Mesendoderm (in vitro differentiated cells): ENCODE data around the gene C2CD4D.
"Not testable (repeated sequence)": the region's sequence is repeated elsewhere in the genome, so short reads cannot be mapped to it uniquely, and the experiment has no call there.

Experiments
- DNase-seq: peaks from one replicate; pipeline ENCODE4 v3.0.0; 2013
- H2AK5ac ChIP-seq: 2 replicates; pipeline ENCODE4 v1.6.1; 2013; ENCODE audit warnings: low read length, inconsistent platforms
- H2BK120ac ChIP-seq: 2 replicates; pipeline ENCODE4 v1.6.1; 2013; ENCODE audit warnings: low read depth, mild to moderate bottlenecking, low read length, moderate library complexity, mixed read lengths
- H2BK15ac ChIP-seq: replicated peaks from 2 replicates; pipeline ENCODE4 v1.6.1; 2013; ENCODE audit warnings: low read depth, mild to moderate bottlenecking, moderate library complexity
- H2BK5ac ChIP-seq: 2 replicates; pipeline ENCODE4 v1.6.1; 2013; ENCODE audit warnings: low read length, inconsistent platforms
- H3K18ac ChIP-seq: 2 replicates; pipeline ENCODE4 v1.6.1; 2013; ENCODE audit warnings: mild to moderate bottlenecking, low read length, mixed read lengths
- H3K23ac ChIP-seq: one replicate; pipeline ENCODE4 v1.6.1; 2013; ENCODE audit warnings: low read length
- H3K27ac ChIP-seq: 2 replicates; pipeline ENCODE4 v1.5.1; 2013; ENCODE audit warnings: low read depth, mild to moderate bottlenecking, inconsistent platforms, low read length, moderate library complexity
- H3K27me3 ChIP-seq: 2 replicates; pipeline ENCODE4 v1.6.1; 2013; ENCODE audit warnings: low read length, control low read depth, mild to moderate bottlenecking, inconsistent platforms; ENCODE audit not compliant: insufficient read depth, poor library complexity
- H3K36me3 ChIP-seq: 2 replicates; pipeline ENCODE4 v1.6.1; 2013; ENCODE audit warnings: low read length, inconsistent platforms; ENCODE audit not compliant: control insufficient read depth, insufficient read depth
- H3K4ac ChIP-seq: one replicate; pipeline ENCODE4 v1.6.1; 2013; ENCODE audit warnings: low read depth, mild to moderate bottlenecking, low read length, moderate library complexity
- H3K4me1 ChIP-seq: 2 replicates; pipeline ENCODE4 v1.6.1; 2013; ENCODE audit warnings: low read depth, low read length, inconsistent platforms; ENCODE audit not compliant: control insufficient read depth
- H3K4me2 ChIP-seq: 2 replicates; pipeline ENCODE4 v1.6.1; 2013; ENCODE audit warnings: low read length
- H3K4me3 ChIP-seq: 2 replicates; pipeline ENCODE4 v1.5.1; 2013; ENCODE audit warnings: mild to moderate bottlenecking, low read length
- H3K56ac ChIP-seq: one replicate; pipeline ENCODE4 v1.6.1; 2013; ENCODE audit warnings: low read length
- H3K79me1 ChIP-seq: 2 replicates; pipeline ENCODE4 v1.6.1; 2013; ENCODE audit warnings: low read length, inconsistent platforms
- H3K79me2 ChIP-seq: 2 replicates; pipeline ENCODE4 v1.6.1; 2013; ENCODE audit warnings: mild to moderate bottlenecking, low read length; ENCODE audit not compliant: control insufficient read depth, insufficient read depth
- H3K9ac ChIP-seq: 2 replicates; pipeline ENCODE4 v1.6.1; 2013; ENCODE audit warnings: low read length, inconsistent platforms
- H4K5ac ChIP-seq: one replicate; pipeline ENCODE4 v1.6.1; 2013; ENCODE audit warnings: low read length
- H4K8ac ChIP-seq: one replicate; pipeline ENCODE4 v1.6.1; 2013; ENCODE audit warnings: low read depth, mild to moderate bottlenecking, control low read depth, low read length, moderate library complexity
- WGBS: extraction: QIAGEN DNeasy Blood & Tissue Kit; methylation state at CpG from one replicate; pipeline ENCODE4 v1.1.7; 2013; ENCODE audit warnings: low lambda C conversion rate, missing lambda C conversion rate; ENCODE audit not compliant: insufficient coverage; ENCODE audit errors: extremely low coverage; 5-methylcytosine and 5-hydroxymethylcytosine counted together

C2CD4D gene

GRCh38 chr1:151858030-151858746, 18.6 kb upstream of the C2CD4D start:
- Histone ChIP-seq H3K36me3 (no peaks in the 10 kb centered on the region), H3K9ac (no peak overlapping the region), H2AK5ac (no peak overlapping the region), H2BK15ac (no peak overlapping the region), H2BK120ac (no peak overlapping the region), H2BK5ac (no peak overlapping the region), H3K4ac (no peak overlapping the region), H3K23ac (peak overlapping the region; percentile 24), H3K4me3 (no peak overlapping the region), H3K4me1 (peaks cover 2% of the 10 kb centered on the region), H3K56ac (no peak overlapping the region), H3K18ac (no peak overlapping the region), H3K79me1 (no peaks in the 10 kb centered on the region), H3K79me2 (no peaks in the 10 kb centered on the region), H3K27me3 (no peaks in the 10 kb centered on the region), H3K27ac (no peak overlapping the region), H3K4me2 (no peak overlapping the region), H4K5ac (no peak overlapping the region), H4K8ac (no peak overlapping the region)
- WGBS, result no CpG with 5 or more reads among the region's 3 CpGs
- DNase-seq, result no peak

DNA sequence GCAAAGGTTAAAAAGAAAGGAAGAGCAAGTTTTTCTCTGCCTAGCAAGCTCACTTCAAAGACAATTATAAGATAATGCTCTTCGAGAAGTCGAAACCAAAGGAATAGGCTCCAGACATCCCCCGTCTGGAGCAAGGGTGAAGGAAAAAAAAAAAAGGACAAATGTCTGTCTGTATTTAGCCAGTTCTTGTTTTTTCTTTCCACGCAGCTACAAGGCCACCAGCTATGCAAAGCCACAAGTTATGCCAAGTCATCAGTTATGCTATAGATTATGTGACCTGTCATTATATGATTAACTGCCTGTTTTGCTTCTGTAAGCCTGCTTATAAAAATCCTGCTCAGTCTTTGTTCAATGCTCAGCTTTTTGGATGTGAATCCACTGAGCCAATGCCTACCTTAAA, 16.3 kb upstream of the C2CD4D start:
- Histone ChIP-seq H3K4me2 (no peak overlapping the region), H3K56ac (no peak overlapping the region), H3K79me1 (no peaks in the 10 kb centered on the region), H3K9ac (no peak overlapping the region), H3K18ac (no peak overlapping the region), H3K4me3 (no peak overlapping the region), H4K8ac (no peak overlapping the region), H3K79me2 (no peaks in the 10 kb centered on the region), H2BK5ac (no peak overlapping the region), H2AK5ac (no peak overlapping the region), H3K4ac (no peak overlapping the region), H3K23ac (no peak overlapping the region), H3K36me3 (no peaks in the 10 kb centered on the region), H3K27ac (no peak overlapping the region), H3K27me3 (no peaks in the 10 kb centered on the region), H4K5ac (no peak overlapping the region), H3K4me1 (no peaks in the 10 kb centered on the region), H2BK120ac (no peak overlapping the region), H2BK15ac (no peak overlapping the region)
- WGBS, result no CpG with 5 or more reads among the region's 4 CpGs
- no peak for DNase-seq

- not testable (repeated sequence) for H3K4me2 ChIP-seq, DNase-seq, H3K79me1 ChIP-seq, H4K5ac ChIP-seq, H3K36me3 ChIP-seq, H3K79me2 ChIP-seq, H3K4me1 ChIP-seq, H3K23ac ChIP-seq, H3K56ac ChIP-seq, H3K27me3 ChIP-seq, H2BK15ac ChIP-seq, H2BK120ac ChIP-seq, H2AK5ac ChIP-seq, H2BK5ac ChIP-seq, H3K27ac ChIP-seq, H3K4ac ChIP-seq, H3K18ac ChIP-seq, H3K4me3 ChIP-seq, H4K8ac ChIP-seq, H3K9ac ChIP-seq
- WGBS, result no CpG with 5 or more reads among the region's 8 CpGs
Measured at GRCh38 chr1:151855516-151855915, 15.9 kb upstream of the C2CD4D start.

DNA sequence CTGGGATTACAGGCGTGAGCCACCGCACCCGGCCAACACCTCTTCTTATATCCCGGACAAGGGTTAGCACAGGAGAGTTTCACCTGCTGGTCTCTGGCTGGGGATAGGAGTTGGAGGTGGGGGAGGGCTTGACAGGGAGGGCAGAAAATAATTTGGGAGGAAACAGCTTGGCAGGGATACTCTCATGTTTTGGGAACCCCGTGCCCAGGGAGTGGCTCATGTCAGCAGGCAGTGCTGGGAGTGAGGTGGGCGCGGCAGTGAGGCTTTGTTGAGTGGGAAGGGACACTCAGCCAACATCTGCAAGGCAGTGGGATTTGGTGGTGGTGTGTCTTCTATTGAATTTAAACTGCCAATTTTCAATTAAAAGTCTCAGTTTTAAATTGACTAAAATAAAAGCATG, 15.0 kb upstream of the C2CD4D start:
- Histone ChIP-seq H2AK5ac (no peak overlapping the region), H3K4me2 (no peak overlapping the region), H3K4me1 (no peaks in the 10 kb centered on the region), H3K79me1 (no peaks in the 10 kb centered on the region), H3K4ac (no peak overlapping the region), H4K5ac (no peak overlapping the region), H4K8ac (no peak overlapping the region), H3K36me3 (no peaks in the 10 kb centered on the region), H3K18ac (no peak overlapping the region), H2BK120ac (no peak overlapping the region), H3K9ac (no peak overlapping the region), H2BK15ac (no peak overlapping the region), H3K23ac (no peak overlapping the region), H2BK5ac (no peak overlapping the region), H3K79me2 (no peaks in the 10 kb centered on the region), H3K27ac (no peak overlapping the region), H3K56ac (no peak overlapping the region), H3K4me3 (no peak overlapping the region), H3K27me3 (no peaks in the 10 kb centered on the region)
- DNase-seq, result no peak
- WGBS, result no CpG with 5 or more reads among the region's 7 CpGs

GRCh38 chr1:151853411-151853943, 13.9 kb upstream of the C2CD4D start, which contains the start of gene THEM5:
Gene THEM5 (minus strand): TSS chr1:151853712. CDS start chr1:151853565, 147 bp downstream.
- Histone ChIP-seq H2BK120ac (no peak within 1 kb of the TSS), H2BK15ac (no peak within 1 kb of the TSS), H3K4me1 (no peaks in the 10 kb centered on the region), H3K4ac (no peak within 1 kb of the TSS), H3K27me3 (no peaks in the 10 kb centered on the region), H3K4me2 (no peak within 1 kb of the TSS), H3K27ac (no peak within 1 kb of the TSS), H3K4me3 (no peak within 1 kb of the TSS), H2AK5ac (no peak within 1 kb of the TSS), H3K9ac (no peak within 1 kb of the TSS), H4K5ac (no peak within 1 kb of the TSS), H2BK5ac (no peak within 1 kb of the TSS), H3K79me2 (no peaks in the 10 kb centered on the region), H3K36me3 (no peaks in the 10 kb centered on the region), H4K8ac (no peak within 1 kb of the TSS), H3K18ac (no peak within 1 kb of the TSS), H3K79me1 (no peaks in the 10 kb centered on the region), H3K23ac (peak within 1 kb of the TSS; percentile 45), H3K56ac (no peak within 1 kb of the TSS)
- DNase-seq, result no peak
- WGBS, result no CpG with 5 or more reads among the region's 5 CpGs

DNA sequence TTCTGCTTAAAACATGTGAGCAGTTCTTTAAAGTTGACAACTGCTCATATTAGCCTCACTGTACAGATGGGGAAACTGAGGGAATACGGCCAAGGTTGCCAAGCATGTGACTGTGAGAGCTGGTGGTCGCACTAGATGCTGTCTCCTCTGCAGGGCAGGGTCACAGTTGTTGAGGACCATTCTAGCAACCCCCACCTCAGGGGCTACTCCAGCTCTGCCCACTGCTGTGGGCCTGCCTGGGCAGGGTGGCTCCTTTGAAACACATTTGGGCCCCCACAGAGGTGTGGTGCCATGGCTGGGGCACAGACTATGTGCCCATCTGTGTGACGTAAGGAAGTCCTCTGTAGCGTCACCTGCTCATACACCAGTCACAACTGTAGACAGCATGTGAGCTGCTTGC, 13.1 kb upstream of the C2CD4D start:
- no peak overlapping the region for H2BK5ac ChIP-seq
- no peak overlapping the region for H3K56ac ChIP-seq
- no peak overlapping the region for H3K4me2 ChIP-seq

More for the DNA sequence above, 13.1 kb upstream of the C2CD4D start:
- no peak overlapping the region for H2AK5ac ChIP-seq
- H3K4me3 ChIP-seq, result no peak overlapping the region
- no peak overlapping the region for H3K18ac ChIP-seq
- no peak for DNase-seq
- no peaks in the 10 kb centered on the region for H3K36me3 ChIP-seq
- no peak overlapping the region for H2BK15ac ChIP-seq
- no peaks in the 10 kb centered on the region for H3K4me1 ChIP-seq
- H3K23ac ChIP-seq, result peak overlapping the region; percentile 45
- H3K27ac ChIP-seq, result no peak overlapping the region
- H3K79me2 ChIP-seq, result no peaks in the 10 kb centered on the region
- H4K5ac ChIP-seq, result no peak overlapping the region
- H3K9ac ChIP-seq, result no peak overlapping the region
- no peak overlapping the region for H4K8ac ChIP-seq
- no peak overlapping the region for H2BK120ac ChIP-seq
- H3K4ac ChIP-seq, result no peak overlapping the region
- WGBS, result no CpG with 5 or more reads among the region's 4 CpGs
- no peaks in the 10 kb centered on the region for H3K27me3 ChIP-seq
- H3K79me1 ChIP-seq, result no peaks in the 10 kb centered on the region
